Adrenal gland (tissue), 12 donors: ENCODE data around the gene KIF1A. TPM values are rescaled to one million over a fixed set of nuclear protein-coding genes. Genes with fewer than 3 reads are reported as not detected.

Experiments
- DNase-seq, 7 donors: peaks; one replicate each; pipeline ENCODE4 v3.0.0-alpha.2; 2019 to 2020
- H3K27ac ChIP-seq, 5 donors: fragments of 200-600 bp; sonication (generic) in 4 of 5; 1 replicate in 3 of 5; 2 replicates in 2 of 5; pipeline versions ENCODE4 v1.5.1 to v1.8.0; 2016 to 2020; ENCODE audit warnings: mild to moderate bottlenecking in 1 of 5
- H3K27me3 ChIP-seq: fragments of 200-600 bp; 2 replicates; pipeline ENCODE4 v1.8.0; 2021
- H3K36me3 ChIP-seq, 2 donors: fragments of 200-600 bp; replicated peaks in 1 of 2; 1 replicate in 1 of 2; 2 replicates in 1 of 2; pipeline versions ENCODE4 v1.5.1 to v1.8.0; 2018 to 2022
- H3K4me1 ChIP-seq, 2 donors: fragments of 200-600 bp; replicated peaks in 1 of 2; 1 replicate in 1 of 2; 2 replicates in 1 of 2; pipeline versions ENCODE4 v1.5.1 to v1.8.0; 2018 to 2021
- H3K4me3 ChIP-seq, 4 donors: fragments of 200-600 bp; sonication (generic) in 3 of 4; one replicate each; pipeline ENCODE4 v1.5.1; 2016 to 2018
- H3K9me3 ChIP-seq, 3 donors: fragments of 200-600 bp; sonication (generic) in 1 of 3; replicated peaks in 1 of 3; 1 replicate in 2 of 3; 2 replicates in 1 of 3; pipeline versions ENCODE4 v1.5.1 to v1.8.0; 2016 to 2021
- POLR2A ChIP-seq, 2 donors: fragments of 450-650 bp; IDR thresholded peaks; one replicate each; pipeline ENCODE4 v1.6.1; 2017; ENCODE audit warnings: antibody characterized with exemption in 2 of 2, mild to moderate bottlenecking in 2 of 2, moderate library complexity in 1 of 2
- WGBS, 4 donors: extraction: QIAGEN DNeasy Blood & Tissue Kit in 2 of 4; methylation state at CpG; one replicate each; pipeline versions ENCODE4 v1.1.5 to v1.1.7; 2013 to 2017; 5-methylcytosine and 5-hydroxymethylcytosine counted together
- intact Hi-C, 2 donors: fragments of 100-400 bp; cut with DNase I; formaldehyde crosslinking; loops; one replicate each; pipeline versions ENCODE4 v1.14.1 to v1.15.0; 2022 to 2023
- polyA plus RNA-seq, 3 donors: library from polyadenylated mRNA; stranded (reverse); fragments of 200-250 nt in 2 of 3; fragments of 350-450 nt in 1 of 3; fragmentation: Illumina TruSeq in 1 of 3; extraction: RNeasy Lipid Tissue Mini Kit (QIAGEN cat#74804) in 1 of 3; gene quantifications; one replicate each; pipeline ENCODE4 v1.2.3, GENCODE V29; 2013 to 2014
- total RNA-seq, 9 donors: library from RNA; depleted of rRNA in 4 of 9; stranded (reverse); fragments of >200 nt in 4 of 9; fragments of 120-200 nt in 1 of 9; fragmentation: NEBNext Ultra II Directional in 1 of 9; extraction: Animal tissue kit (Norgen Biotek cat#: 25700) in 1 of 9; gene quantifications; one replicate each; pipeline versions ENCODE4 v1.1.0 to v1.2.4, GENCODE V29; 2013 to 2023
- TF ChIP-seq, protein P1 (sequence below), 6 experiments: fragments of 450-650 bp in 4 of 6; fragments of 200-600 bp in 2 of 6; sonication (generic) in 1 of 6; IDR thresholded peaks; 1 replicate in 5 of 6; 2 replicates in 1 of 6; pipeline versions ENCODE4 v1.5.1 to v1.8.0; 2016 to 2021; ENCODE audit warnings: antibody characterized with exemption in 6 of 6, mild to moderate bottlenecking in 2 of 6, moderate library complexity in 1 of 6
- donor health status: healthy with polysubstance abuse.
- donor health status: Bipolar disorder and iron deficiency.
- donor health status: DM: yes; HTN: yes; CAD: no.
- donor health status: DM: no; HTN: no; CAD: no.
- donor health status: DM: no; HTN: no; CAD: no.
- donor health status: DM: yes; HTN: yes; CAD: no.

KIF1A gene
- total and polyA plus RNA-seq, 12 donors, result 0.35 to 106 (median 11.5) TPM

DNA sequence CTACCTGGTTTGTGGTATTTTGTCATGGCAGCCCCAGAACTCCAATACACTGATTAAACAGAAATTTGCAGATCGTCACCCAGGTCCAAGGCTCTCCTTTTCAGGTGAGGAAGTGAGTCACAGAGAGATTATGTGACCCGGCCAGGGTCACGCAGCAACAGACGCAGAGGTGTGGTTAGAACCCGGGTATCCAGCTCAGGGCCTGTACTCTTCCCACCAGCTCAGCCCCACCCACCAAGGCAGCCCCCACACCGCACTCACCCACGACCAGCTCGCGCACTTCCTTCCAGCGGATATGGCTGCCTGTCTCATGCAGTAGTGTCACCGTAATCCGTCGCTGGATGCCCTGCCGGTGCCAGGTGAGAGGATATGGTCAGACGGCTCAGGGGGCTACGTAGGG lies 80.2 kb downstream of the KIF1A start:
- no peak for DNase-seq
- Histone ChIP-seq H3K36me3 (no peaks in the 10 kb centered on the region), H3K27me3 (no peaks in the 10 kb centered on the region), H3K27ac (no peak overlapping the region), H3K9me3 (no peaks in the 10 kb centered on the region), H3K4me1 (no peaks in the 10 kb centered on the region), H3K4me3 (no peak overlapping the region)
- intact Hi-C loops, result no loop called here
- 79 to 87% (median 83%) methylated on average over 5 to 16 of the region's 16 CpGs for WGBS, 4 donors
- TF ChIP-seq POLR2A (IDR thresholded peaks at IDR 0.05), result no peak

DNA sequence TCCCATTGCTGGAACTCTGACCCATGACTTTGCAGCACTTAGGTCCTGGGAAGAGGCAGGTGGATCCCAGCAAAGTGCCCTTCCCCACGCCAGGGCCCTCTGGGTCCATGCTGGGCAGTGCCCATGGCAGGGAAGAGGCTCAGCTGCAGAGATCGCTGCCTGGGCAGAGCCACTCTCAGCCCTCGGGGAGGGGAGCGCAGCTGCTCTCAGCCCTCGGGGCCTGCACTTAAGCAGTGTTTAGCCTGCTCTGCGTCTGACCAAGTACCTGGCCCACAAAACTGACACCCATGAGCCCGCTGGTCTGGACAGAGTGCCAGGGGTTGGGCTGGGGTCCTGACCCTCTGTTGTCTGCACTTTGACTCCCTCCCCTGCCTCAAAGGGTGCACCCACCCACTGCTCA lies 82.1 kb downstream of the KIF1A start:
- whole genome bisulfite sequencing, 4 donors, result 46 to 80% (median 71%) methylated on average over 1 to 7 of the region's 7 CpGs
- no peak for TF ChIP-seq POLR2A (IDR thresholded peaks at IDR 0.05)
- TF ChIP-seq, protein P1, sequence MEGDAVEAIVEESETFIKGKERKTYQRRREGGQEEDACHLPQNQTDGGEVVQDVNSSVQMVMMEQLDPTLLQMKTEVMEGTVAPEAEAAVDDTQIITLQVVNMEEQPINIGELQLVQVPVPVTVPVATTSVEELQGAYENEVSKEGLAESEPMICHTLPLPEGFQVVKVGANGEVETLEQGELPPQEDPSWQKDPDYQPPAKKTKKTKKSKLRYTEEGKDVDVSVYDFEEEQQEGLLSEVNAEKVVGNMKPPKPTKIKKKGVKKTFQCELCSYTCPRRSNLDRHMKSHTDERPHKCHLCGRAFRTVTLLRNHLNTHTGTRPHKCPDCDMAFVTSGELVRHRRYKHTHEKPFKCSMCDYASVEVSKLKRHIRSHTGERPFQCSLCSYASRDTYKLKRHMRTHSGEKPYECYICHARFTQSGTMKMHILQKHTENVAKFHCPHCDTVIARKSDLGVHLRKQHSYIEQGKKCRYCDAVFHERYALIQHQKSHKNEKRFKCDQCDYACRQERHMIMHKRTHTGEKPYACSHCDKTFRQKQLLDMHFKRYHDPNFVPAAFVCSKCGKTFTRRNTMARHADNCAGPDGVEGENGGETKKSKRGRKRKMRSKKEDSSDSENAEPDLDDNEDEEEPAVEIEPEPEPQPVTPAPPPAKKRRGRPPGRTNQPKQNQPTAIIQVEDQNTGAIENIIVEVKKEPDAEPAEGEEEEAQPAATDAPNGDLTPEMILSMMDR (IDR thresholded peaks at IDR 0.05), result no peak
- Histone ChIP-seq H3K27ac (peak overlapping the region in 1 of 5 donors; percentile 8), H3K4me1 (no peaks in the 10 kb centered on the region), H3K4me3 (no peak overlapping the region), H3K9me3 (no peaks in the 10 kb centered on the region), H3K36me3 (no peaks in the 10 kb centered on the region), H3K27me3 (no peaks in the 10 kb centered on the region)
- intact Hi-C loops, result no loop called here
- DNase-seq, result peak in 1 of 7 donors; percentile 60

DNA sequence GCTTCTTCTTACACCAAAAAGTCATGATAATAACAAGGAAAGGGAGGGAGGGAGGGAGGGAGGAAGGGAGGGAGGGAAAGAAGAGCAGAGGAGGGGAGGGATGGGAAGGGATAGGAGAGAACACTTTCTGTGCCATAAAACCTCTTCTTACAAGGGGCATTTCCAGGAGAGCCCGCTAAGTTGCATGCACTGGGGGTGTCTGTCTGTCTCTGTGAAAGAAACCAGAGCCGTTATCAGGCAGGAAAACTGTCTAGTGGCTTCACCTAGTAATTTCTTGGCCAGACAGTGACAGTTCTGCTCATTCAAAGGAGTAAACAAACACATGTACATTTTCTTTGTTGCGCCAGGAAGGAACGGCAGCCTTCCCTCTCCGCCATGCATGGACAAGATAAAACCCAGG lies 82.5 kb downstream of the KIF1A start:
- TF ChIP-seq POLR2A (IDR thresholded peaks at IDR 0.05), result no peak
- TF ChIP-seq, protein P1 (IDR thresholded peaks at IDR 0.05), result no peak
- Histone ChIP-seq H3K27me3 (no peaks in the 10 kb centered on the region), H3K27ac (no peak overlapping the region), H3K36me3 (no peaks in the 10 kb centered on the region), H3K4me3 (no peak overlapping the region), H3K4me1 (no peaks in the 10 kb centered on the region), H3K9me3 (no peaks in the 10 kb centered on the region)
- intact Hi-C loops, result no loop called here
- DNase-seq, result no peak
- whole genome bisulfite sequencing, 4 donors, result 69 to 91% (median 75%) methylated on average over 5 of the region's 5 CpGs

GRCh38 chr2:240736281-240737250 lies 83.5 kb downstream of the KIF1A start:
- Histone ChIP-seq H3K4me3 (no peak overlapping the region), H3K36me3 (no peaks in the 10 kb centered on the region), H3K27me3 (no peaks in the 10 kb centered on the region), H3K9me3 (no peaks in the 10 kb centered on the region), H3K27ac (no peak overlapping the region), H3K4me1 (no peaks in the 10 kb centered on the region)
- DNase-seq, result peak in 1 of 7 donors; percentile 15
- TF ChIP-seq POLR2A (IDR thresholded peaks at IDR 0.05), result no peak
- TF ChIP-seq, protein P1 (IDR thresholded peaks at IDR 0.05), result no peak
- 64 to 86% (median 80%) methylated on average over 18 to 35 of the region's 35 CpGs for WGBS, 4 donors
- intact Hi-C loops, result no loop called here
